Germinal center (tissue), 1 donor: ENCODE results near the gene ACR.
"Not testable (repeated sequence)": the region's sequence is repeated elsewhere in the genome, so short reads cannot be mapped to it uniquely, and the experiment has no call there.

Experiments used
- DNase-seq: peaks from one replicate; pipeline ENCODE4 v3.0.0; 2012; ENCODE audit warnings: mixed read lengths, low spot score

The ACR gene

GRCh38 chr22:50780244-50780643 is 42.2 kb downstream of the ACR start:
- not testable (repeated sequence) for DNase-seq

- not testable (repeated sequence) for DNase-seq
Observed at GRCh38 chr22:50782253-50782652, 44.2 kb downstream of the ACR start.

GRCh38 chr22:50783033-50783879 is 45.3 kb downstream of the ACR start, which contains the start of gene RABL2B:
Gene RABL2B (minus strand): TSS chr22:50783636. CDS start chr22:50782294, 1,342 bp downstream.
- DNase-seq = peak; percentile 85

GRCh38 chr22:50783880-50784276 is 45.9 kb downstream of the ACR start:
- not testable (repeated sequence) for DNase-seq

GRCh38 chr22:50785289-50785688 is 47.3 kb downstream of the ACR start:
- not testable (repeated sequence) for DNase-seq

GRCh38 chr22:50786936-50787335 is 48.9 kb downstream of the ACR start:
- DNase-seq = not testable (repeated sequence)
